Neural progenitor cell (in vitro differentiated cells): ENCODE data around the gene PPP1R8.

Experiments
- EZH2 ChIP-seq: fragments of 200-600 bp; sonication (generic); IDR thresholded peaks from 2 replicates; pipeline ENCODE4 v1.6.1; 2017; ENCODE audit warnings: antibody characterized with exemption, mild to moderate bottlenecking, moderate library complexity
- EZH2phosphoT487 ChIP-seq: fragments of 200-600 bp; sonication (generic); IDR thresholded peaks from 2 replicates; pipeline ENCODE4 v1.6.1; 2017; ENCODE audit warnings: antibody characterized with exemption
- TF ChIP-seq, protein P1 (sequence below): fragments of 200-600 bp; sonication (generic); IDR thresholded peaks from 2 replicates; pipeline ENCODE4 v1.5.1; 2017; ENCODE audit warnings: antibody characterized with exemption, mild to moderate bottlenecking

GRCh38 chr1:27887215-27888021 lies 56.8 kb downstream of the PPP1R8 start:
- TF ChIP-seq, protein P1, sequence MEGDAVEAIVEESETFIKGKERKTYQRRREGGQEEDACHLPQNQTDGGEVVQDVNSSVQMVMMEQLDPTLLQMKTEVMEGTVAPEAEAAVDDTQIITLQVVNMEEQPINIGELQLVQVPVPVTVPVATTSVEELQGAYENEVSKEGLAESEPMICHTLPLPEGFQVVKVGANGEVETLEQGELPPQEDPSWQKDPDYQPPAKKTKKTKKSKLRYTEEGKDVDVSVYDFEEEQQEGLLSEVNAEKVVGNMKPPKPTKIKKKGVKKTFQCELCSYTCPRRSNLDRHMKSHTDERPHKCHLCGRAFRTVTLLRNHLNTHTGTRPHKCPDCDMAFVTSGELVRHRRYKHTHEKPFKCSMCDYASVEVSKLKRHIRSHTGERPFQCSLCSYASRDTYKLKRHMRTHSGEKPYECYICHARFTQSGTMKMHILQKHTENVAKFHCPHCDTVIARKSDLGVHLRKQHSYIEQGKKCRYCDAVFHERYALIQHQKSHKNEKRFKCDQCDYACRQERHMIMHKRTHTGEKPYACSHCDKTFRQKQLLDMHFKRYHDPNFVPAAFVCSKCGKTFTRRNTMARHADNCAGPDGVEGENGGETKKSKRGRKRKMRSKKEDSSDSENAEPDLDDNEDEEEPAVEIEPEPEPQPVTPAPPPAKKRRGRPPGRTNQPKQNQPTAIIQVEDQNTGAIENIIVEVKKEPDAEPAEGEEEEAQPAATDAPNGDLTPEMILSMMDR: no peak
- no peak for TF ChIP-seq EZH2phosphoT487
- no peak for TF ChIP-seq EZH2
